Liver (tissue), 3 donors: ENCODE data around the gene EEF2K.

ENCODE experiments used
- ATF3 ChIP-seq: IDR thresholded peaks from 2 replicates; pipeline ENCODE4 v1.6.1; 2016; ENCODE audit warnings: antibody characterized with exemption
- CTCF ChIP-seq: fragments of 150-350 bp; IDR thresholded peaks from 2 replicates; pipeline ENCODE4 v1.5.1; 2017; ENCODE audit warnings: improper control_type of control experiment, low read depth, low read length; ENCODE audit not compliant: missing input control
- HNF4G ChIP-seq: IDR thresholded peaks from 2 replicates; pipeline ENCODE4 v1.6.1; 2016; ENCODE audit warnings: antibody characterized with exemption
- MAX ChIP-seq: IDR thresholded peaks from 2 replicates; pipeline ENCODE4 v1.6.1; 2016; ENCODE audit warnings: antibody characterized with exemption
- RAD21 ChIP-seq, 2 donors: IDR thresholded peaks; 2 replicates each; pipeline ENCODE4 v1.6.1; 2016; ENCODE audit warnings: antibody characterized with exemption in 2 of 2, mild to moderate bottlenecking in 2 of 2
- REST ChIP-seq: IDR thresholded peaks from 2 replicates; pipeline ENCODE4 v1.6.1; 2016; ENCODE audit warnings: antibody characterized with exemption, mild to moderate bottlenecking
- TF ChIP-seq, protein P1 (sequence below): IDR thresholded peaks from 2 replicates; pipeline ENCODE4 v1.6.1; 2016; ENCODE audit warnings: antibody characterized with exemption
- donor health status: healthy.
- donor health status: healthy.

GRCh38 chr16:22270525-22270924, 64.4 kb downstream of the EEF2K start:
- TF ChIP-seq CTCF (no peak), REST (no peak), RAD21 (IDR thresholded peaks at IDR 0.05) (no peak), MAX (no peak), ATF3 (no peak), HNF4G (no peak)
- TF ChIP-seq, protein P1, sequence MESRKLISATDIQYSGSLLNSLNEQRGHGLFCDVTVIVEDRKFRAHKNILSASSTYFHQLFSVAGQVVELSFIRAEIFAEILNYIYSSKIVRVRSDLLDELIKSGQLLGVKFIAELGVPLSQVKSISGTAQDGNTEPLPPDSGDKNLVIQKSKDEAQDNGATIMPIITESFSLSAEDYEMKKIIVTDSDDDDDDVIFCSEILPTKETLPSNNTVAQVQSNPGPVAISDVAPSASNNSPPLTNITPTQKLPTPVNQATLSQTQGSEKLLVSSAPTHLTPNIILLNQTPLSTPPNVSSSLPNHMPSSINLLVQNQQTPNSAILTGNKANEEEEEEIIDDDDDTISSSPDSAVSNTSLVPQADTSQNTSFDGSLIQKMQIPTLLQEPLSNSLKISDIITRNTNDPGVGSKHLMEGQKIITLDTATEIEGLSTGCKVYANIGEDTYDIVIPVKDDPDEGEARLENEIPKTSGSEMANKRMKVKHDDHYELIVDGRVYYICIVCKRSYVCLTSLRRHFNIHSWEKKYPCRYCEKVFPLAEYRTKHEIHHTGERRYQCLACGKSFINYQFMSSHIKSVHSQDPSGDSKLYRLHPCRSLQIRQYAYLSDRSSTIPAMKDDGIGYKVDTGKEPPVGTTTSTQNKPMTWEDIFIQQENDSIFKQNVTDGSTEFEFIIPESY, result no peak
